BLaER1 treated with 17β-estradiol and CSF1 and Interleukin-3, amounts not matched to agents 10 nM and 100 nM (cell line): ENCODE data around the gene EDNRB.

Source experiments
- H3K27ac ChIP-seq, 11 experiments: shearing (Covaris generic); formaldehyde crosslinking; 2 replicates each; pipeline ENCODE4 v1.8.1; 2022
- H3K27me3 ChIP-seq, 11 experiments: shearing (Covaris generic); formaldehyde crosslinking; 2 replicates each; pipeline ENCODE4 v1.8.1; 2022
- H3K36me3 ChIP-seq, 11 experiments: shearing (Covaris generic); formaldehyde crosslinking; 2 replicates each; pipeline ENCODE4 v1.8.1; 2022
- H3K4me1 ChIP-seq, 10 experiments: shearing (Covaris generic); formaldehyde crosslinking; 2 replicates each; pipeline ENCODE4 v1.8.1; 2022
- H3K4me2 ChIP-seq, 11 experiments: shearing (Covaris generic); formaldehyde crosslinking; 2 replicates each; pipeline ENCODE4 v1.8.1; 2022
- H3K4me3 ChIP-seq, 10 experiments: shearing (Covaris generic); formaldehyde crosslinking; 2 replicates each; pipeline ENCODE4 v1.8.1; 2022
- H3K9ac ChIP-seq, 11 experiments: shearing (Covaris generic); formaldehyde crosslinking; 2 replicates each; pipeline ENCODE4 v1.8.1; 2022
- H3K9me3 ChIP-seq, 11 experiments: shearing (Covaris generic); formaldehyde crosslinking; replicated peaks in 1 of 11; 2 replicates each; pipeline ENCODE4 v1.8.1; 2022
- H4K20me1 ChIP-seq, 11 experiments: shearing (Covaris generic); formaldehyde crosslinking; 2 replicates each; pipeline ENCODE4 v1.8.1; 2022
- Cebpa-rat ChIP-seq, 11 experiments: shearing (Covaris generic); IDR thresholded peaks; 2 replicates each; pipeline ENCODE4 v1.8.1; 2022

EDNRB gene

GRCh38 chr13:77919246-77919920 lies 752 bp upstream of the EDNRB start:
- H3K4me1 ChIP-seq, result no peaks in the 10 kb centered on the region
- H3K27me3 ChIP-seq, result no peaks in the 10 kb centered on the region
- H4K20me1 ChIP-seq, result no peaks in the 10 kb centered on the region
- no peak overlapping the region for H3K27ac ChIP-seq
- no peak overlapping the region for H3K4me3 ChIP-seq
- no peak for TF ChIP-seq Cebpa-rat (IDR thresholded peaks at IDR 0.05)
- no peak overlapping the region for H3K9ac ChIP-seq
- H3K9me3 ChIP-seq, result peaks cover 19 to 34% (median 23%) of the 10 kb centered on the region in 11 experiments
- no peak overlapping the region for H3K4me2 ChIP-seq
- no peaks in the 10 kb centered on the region for H3K36me3 ChIP-seq

- H3K27ac ChIP-seq, result no peak overlapping the region
- H3K9ac ChIP-seq, result no peak overlapping the region
- no peak overlapping the region for H3K4me3 ChIP-seq
- H3K4me1 ChIP-seq, result no peaks in the 10 kb centered on the region
- no peak overlapping the region for H3K4me2 ChIP-seq
- H3K27me3 ChIP-seq, result no peaks in the 10 kb centered on the region
- H4K20me1 ChIP-seq, result no peaks in the 10 kb centered on the region
- TF ChIP-seq Cebpa-rat (IDR thresholded peaks at IDR 0.05), result no peak
- H3K9me3 ChIP-seq, result peaks cover 19 to 34% (median 23%) of the 10 kb centered on the region in 11 experiments
- H3K36me3 ChIP-seq, result no peaks in the 10 kb centered on the region
These were observed 2.1 kb downstream of the EDNRB start for GRCh38 chr13:77916488-77916887.

GRCh38 chr13:77915686-77916085 lies 2.9 kb downstream of the EDNRB start:
- no peak overlapping the region for H3K4me3 ChIP-seq
- H3K4me1 ChIP-seq, result no peaks in the 10 kb centered on the region
- no peak for TF ChIP-seq Cebpa-rat (IDR thresholded peaks at IDR 0.05)
- H3K9me3 ChIP-seq, result peaks cover 19 to 31% (median 23%) of the 10 kb centered on the region in 11 experiments
- no peak overlapping the region for H3K27ac ChIP-seq
- H4K20me1 ChIP-seq, result no peaks in the 10 kb centered on the region
- no peaks in the 10 kb centered on the region for H3K27me3 ChIP-seq
- no peaks in the 10 kb centered on the region for H3K36me3 ChIP-seq
- H3K4me2 ChIP-seq, result no peak overlapping the region
- no peak overlapping the region for H3K9ac ChIP-seq

GRCh38 chr13:77913003-77913402 lies 5.6 kb downstream of the EDNRB start:
- Histone ChIP-seq H3K4me3 (no peak overlapping the region), H3K9me3 (peaks cover 1 to 6% (median 4%) of the 10 kb centered on the region in 11 experiments; a peak in 18 of 22 replicates)

GRCh38 chr13:77911751-77912150 lies 6.9 kb downstream of the EDNRB start:
- Histone ChIP-seq H3K4me1 (no peaks in the 10 kb centered on the region), H3K27me3 (no peaks in the 10 kb centered on the region), H4K20me1 (no peaks in the 10 kb centered on the region), H3K27ac (no peak overlapping the region), H3K4me2 (no peak overlapping the region), H3K9me3 (no peaks in the 10 kb centered on the region), H3K9ac (no peak overlapping the region), H3K36me3 (no peaks in the 10 kb centered on the region), H3K4me3 (no peak overlapping the region)
- TF ChIP-seq Cebpa-rat (IDR thresholded peaks at IDR 0.05), result no peak

More at GRCh38 chr13:77913003-77913402, 5.6 kb downstream of the EDNRB start:
- Histone ChIP-seq H3K27ac (no peak overlapping the region), H3K36me3 (no peaks in the 10 kb centered on the region), H3K4me2 (no peak overlapping the region), H3K27me3 (no peaks in the 10 kb centered on the region), H3K4me1 (no peaks in the 10 kb centered on the region), H3K9ac (no peak overlapping the region), H4K20me1 (no peaks in the 10 kb centered on the region)
- no peak for TF ChIP-seq Cebpa-rat (IDR thresholded peaks at IDR 0.05)

GRCh38 chr13:77909827-77910226 lies 8.8 kb downstream of the EDNRB start:
- H3K4me2 ChIP-seq, result no peak overlapping the region
- no peak for TF ChIP-seq Cebpa-rat (IDR thresholded peaks at IDR 0.05)
- no peak overlapping the region for H3K4me3 ChIP-seq
- H3K9ac ChIP-seq, result no peak overlapping the region
- H3K27me3 ChIP-seq, result no peaks in the 10 kb centered on the region
- no peaks in the 10 kb centered on the region for H3K4me1 ChIP-seq
- no peaks in the 10 kb centered on the region for H4K20me1 ChIP-seq
- no peak overlapping the region for H3K27ac ChIP-seq
- H3K36me3 ChIP-seq, result no peaks in the 10 kb centered on the region
- no peaks in the 10 kb centered on the region for H3K9me3 ChIP-seq

GRCh38 chr13:77908531-77908930 lies 10.1 kb downstream of the EDNRB start:
- H3K27me3 ChIP-seq, result no peaks in the 10 kb centered on the region
- H3K9ac ChIP-seq, result no peak overlapping the region
- TF ChIP-seq Cebpa-rat (IDR thresholded peaks at IDR 0.05), result no peak
- H3K27ac ChIP-seq, result no peak overlapping the region
- no peaks in the 10 kb centered on the region for H3K4me1 ChIP-seq
- H3K4me3 ChIP-seq, result no peak overlapping the region
- H3K9me3 ChIP-seq, result peaks cover 0 to 7% (median 0%) of the 10 kb centered on the region in 11 experiments; a peak in 4 of 22 replicates
- no peaks in the 10 kb centered on the region for H3K36me3 ChIP-seq
- H3K4me2 ChIP-seq, result no peak overlapping the region
- no peaks in the 10 kb centered on the region for H4K20me1 ChIP-seq

- Histone ChIP-seq H3K4me1 (no peaks in the 10 kb centered on the region), H3K36me3 (no peaks in the 10 kb centered on the region)
- no peak for TF ChIP-seq Cebpa-rat (IDR thresholded peaks at IDR 0.05)
These were observed 10.8 kb downstream of the EDNRB start for GRCh38 chr13:77907666-77908341.

GRCh38 chr13:77904031-77904430 lies 14.6 kb downstream of the EDNRB start:
- no peak overlapping the region for H3K27ac ChIP-seq
- no peak for TF ChIP-seq Cebpa-rat (IDR thresholded peaks at IDR 0.05)
- H4K20me1 ChIP-seq, result no peaks in the 10 kb centered on the region
- H3K27me3 ChIP-seq, result no peaks in the 10 kb centered on the region
- no peak overlapping the region for H3K4me3 ChIP-seq
- H3K4me2 ChIP-seq, result no peak overlapping the region
- H3K36me3 ChIP-seq, result no peaks in the 10 kb centered on the region
- H3K9ac ChIP-seq, result no peak overlapping the region
- H3K4me1 ChIP-seq, result peaks cover 0 to 9% (median 0%) of the 10 kb centered on the region in 10 experiments; a peak in 2 of 20 replicates
- H3K9me3 ChIP-seq, result peaks cover 7 to 25% (median 11%) of the 10 kb centered on the region in 11 experiments; a peak in 19 of 22 replicates

More at GRCh38 chr13:77907666-77908341, 10.8 kb downstream of the EDNRB start:
- Histone ChIP-seq H3K4me3 (no peak overlapping the region), H3K27ac (no peak overlapping the region), H4K20me1 (no peaks in the 10 kb centered on the region), H3K27me3 (no peaks in the 10 kb centered on the region), H3K4me2 (no peak overlapping the region), H3K9me3 (peaks cover under 1 to 14% (median 3%) of the 10 kb centered on the region in 11 experiments; a peak in 17 of 22 replicates), H3K9ac (no peak overlapping the region)
